DMS53 treated with DMSO at 0.1 percent for 48 hours (cell line): ENCODE measurements around the gene CD58.
"Not testable (repeated sequence)": the region's sequence is repeated elsewhere in the genome, so short reads cannot be mapped to it uniquely, and the experiment has no call there.

Source experiments
- DNase-seq: peaks from one replicate; lab custom pipeline; 2025; ENCODE audit not compliant: unreplicated experiment; lab: John Stamatoyannopoulos, UW

The CD58 gene

DNA sequence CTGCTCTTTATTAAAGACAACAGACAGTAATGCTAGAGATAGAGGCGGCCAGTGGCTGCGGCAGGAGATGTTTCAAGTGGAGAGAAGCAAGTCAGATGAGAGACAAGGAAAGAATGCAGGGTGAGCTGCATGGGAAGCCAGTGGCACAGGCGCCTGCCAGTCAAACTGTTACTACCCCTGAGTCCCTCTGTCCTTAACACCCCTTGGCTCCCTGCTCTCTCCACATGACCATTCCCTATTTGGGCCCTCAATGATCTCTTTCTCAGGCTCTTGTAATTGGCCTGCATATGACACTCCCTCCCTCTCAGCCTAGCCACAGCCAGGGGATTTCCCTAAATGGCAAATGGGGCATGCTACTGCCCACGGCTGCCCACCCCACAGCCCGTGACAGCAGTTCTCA is 22.6 kb upstream of the CD58 start:
- not testable (repeated sequence) for DNase-seq

DNA sequence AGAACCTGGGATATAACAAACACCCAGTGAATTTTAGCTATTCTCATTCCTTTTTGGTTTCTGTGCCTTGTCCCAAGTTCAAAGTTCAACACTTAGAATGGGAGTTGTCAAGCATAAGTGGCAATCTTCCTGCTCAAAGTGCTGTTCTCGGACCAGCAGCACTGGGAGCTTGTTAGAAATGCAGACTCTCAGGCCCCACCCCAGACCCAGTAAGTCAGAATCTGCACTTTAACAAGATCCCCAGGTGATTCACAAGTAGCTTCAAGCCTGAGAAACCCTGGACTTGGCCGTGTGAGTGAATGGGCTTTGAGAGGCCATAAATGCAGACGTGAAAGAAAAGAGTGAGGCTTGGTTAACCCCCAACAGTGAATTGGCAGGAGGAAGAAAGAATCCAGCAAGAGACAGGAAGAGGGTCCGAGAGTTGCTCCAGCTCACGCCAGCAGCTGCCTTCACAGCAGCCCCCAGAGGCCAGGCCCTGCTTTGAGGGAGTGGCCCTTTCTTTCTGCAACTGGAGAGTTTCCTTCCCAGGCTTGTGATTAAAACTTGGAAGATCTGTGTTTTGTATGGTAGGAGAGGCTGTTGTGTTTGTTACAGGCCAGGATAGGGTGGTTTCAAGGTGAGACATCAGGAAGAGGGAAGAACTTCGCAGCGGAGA is 21.3 kb upstream of the CD58 start:
- DNase-seq = not testable (repeated sequence)

DNA sequence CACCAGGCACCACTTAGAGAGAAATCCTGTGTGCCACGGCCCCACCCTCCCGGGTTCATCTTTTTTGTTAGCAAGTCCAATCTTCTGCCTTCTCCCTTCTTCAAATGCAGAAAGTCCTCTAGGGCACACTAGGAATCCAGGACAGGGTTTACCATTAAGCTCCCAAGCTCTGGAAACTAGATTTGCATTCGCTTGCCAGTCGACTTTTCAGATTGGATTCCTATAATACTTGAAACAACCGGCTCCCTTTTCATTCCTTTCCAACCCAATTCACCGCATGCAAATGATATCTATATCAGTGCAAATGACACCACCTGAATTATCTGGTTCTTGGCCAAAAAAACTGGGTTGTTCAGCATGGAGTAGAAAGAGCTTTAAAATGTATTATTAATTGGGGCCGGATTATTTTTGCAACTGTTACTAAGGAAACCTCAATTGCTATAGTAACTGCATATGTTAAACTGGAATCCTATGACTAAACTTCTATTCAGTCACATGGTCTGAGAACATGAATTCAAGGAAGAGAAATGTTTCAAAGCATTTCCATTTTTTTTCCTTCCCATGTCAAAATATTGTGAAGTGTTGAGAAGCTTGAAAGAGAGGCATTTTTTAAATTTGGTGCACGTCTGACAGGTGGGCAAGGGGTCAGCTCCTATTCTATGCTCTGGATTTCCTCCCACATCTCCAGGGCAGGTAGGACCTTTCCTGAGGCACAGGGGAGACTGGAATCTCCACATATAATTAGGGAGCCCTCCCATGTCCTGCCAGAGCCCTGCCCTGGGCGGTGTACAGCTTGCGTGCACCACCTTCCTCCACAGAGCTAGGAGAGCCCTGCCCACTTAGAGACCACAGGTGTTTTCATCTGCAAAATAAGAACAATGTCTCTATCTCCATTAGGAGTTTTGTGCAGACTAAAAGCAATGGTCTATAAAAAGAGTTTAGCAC is 20.5 kb upstream of the CD58 start:
- DNase-seq = not testable (repeated sequence)

DNA sequence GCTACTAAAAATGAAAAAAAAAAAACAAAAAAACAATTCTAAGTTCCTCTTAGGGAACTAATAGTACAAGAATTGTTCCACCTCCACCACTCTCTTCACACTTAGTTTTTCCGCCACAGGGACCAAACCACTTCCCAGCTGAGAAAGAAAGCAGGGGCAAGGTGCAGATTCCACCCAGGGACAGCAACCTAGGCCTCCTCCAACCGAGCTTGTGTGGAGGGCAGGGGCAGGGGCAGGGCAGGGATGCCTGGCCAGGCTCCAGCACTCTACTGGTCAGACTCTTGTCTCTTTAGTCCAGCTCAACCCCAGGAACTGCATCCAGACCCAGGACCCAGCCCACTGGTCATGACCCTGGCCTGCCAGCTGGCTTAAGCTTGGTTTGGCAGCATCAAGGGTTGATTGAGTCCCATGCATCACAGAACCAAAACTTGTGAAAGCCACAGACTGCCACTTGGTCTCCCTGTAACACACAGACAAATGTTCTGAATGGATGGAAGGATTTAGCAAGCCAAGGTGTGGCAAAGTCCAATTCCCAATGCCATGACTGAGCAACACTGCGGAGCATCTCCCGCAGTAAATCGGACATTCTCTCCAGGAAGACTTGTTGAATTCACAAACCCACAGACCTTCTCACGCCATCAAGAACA is 19.7 kb upstream of the CD58 start:
- DNase-seq = not testable (repeated sequence)

DNA sequence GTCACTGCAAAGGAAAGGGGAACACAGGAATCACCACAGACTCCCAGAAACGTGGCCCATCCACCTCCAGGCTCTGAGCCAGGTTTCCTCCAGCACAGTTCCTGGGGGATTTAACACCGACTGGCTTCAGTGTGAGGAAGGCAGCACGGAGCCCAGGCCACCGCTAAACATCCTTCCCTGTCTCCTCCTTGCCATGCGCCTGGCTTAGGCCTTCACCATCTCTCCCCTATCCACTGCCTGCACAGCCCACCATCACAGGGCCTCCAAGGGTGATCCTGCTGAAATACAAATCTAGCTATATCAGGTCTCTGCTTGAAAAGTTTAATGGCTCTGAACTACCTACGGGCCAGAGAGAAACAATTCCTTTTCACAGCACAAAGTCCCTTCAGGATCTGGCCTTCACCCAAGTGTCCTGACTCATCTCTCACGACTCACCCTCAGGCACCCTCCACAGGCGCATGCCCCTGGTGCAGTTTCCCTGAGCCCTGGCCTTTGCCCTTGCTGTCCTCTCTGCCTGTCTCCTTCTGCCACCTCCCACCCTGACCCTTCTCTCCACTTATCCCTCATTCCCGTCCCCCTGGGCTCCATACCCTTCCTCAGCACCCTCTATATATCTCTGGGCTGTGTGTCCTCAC is 18.4 kb upstream of the CD58 start:
- DNase-seq = not testable (repeated sequence)

DNA sequence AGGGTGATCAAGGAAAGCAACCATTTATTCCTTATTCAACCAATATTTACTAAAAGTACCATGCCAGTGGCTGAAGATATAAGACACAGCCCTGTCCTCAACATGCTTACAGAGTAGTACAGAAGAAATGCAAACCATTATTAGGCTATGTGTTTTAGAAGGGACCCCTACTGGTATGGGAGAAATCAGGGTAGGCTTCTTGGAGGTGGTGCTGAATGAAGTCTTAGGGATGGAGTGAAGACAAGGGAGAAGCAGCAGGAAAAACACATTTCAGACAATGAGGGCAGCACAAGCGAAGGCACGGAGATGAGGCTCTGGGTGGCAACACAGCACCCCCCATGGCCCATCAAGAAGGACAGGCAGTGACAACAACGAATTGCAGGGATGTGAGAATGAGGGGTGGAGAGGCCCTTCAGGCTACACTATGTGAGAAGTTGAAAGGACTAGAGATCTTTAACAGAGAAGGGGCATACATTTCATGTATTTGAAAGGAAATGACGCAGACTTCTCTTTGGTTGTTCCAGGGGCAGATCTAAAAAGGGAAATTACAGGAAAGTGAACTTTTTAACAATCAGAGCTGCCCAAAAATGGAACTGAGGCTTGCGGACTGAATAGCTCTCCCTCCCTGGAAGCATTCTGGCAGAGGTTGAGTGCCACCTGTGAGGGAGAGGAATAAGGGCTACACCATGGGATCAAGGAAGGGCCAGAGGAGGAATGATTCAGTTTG is 16.8 kb upstream of the CD58 start:
- no peak for DNase-seq

DNA sequence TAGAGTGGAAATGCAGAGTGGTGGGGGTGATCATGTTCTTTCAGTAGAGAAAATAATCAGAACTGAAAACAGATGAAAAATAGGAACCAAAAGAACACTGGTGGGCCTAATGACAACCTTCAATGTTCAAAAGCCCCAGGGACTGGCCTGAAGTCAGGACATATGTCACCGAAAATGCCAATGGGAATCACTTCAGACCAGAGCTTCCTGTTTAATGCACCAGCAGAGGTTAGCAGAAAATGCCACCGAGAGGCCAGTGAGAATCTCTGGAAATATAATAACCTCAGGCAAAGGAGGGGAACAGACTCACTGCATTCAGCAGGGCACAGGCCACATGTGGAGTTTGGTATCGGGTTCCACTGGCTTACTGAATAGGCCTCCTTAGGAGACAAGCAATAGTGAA is 15.9 kb upstream of the CD58 start:
- no peak for DNase-seq

DNA sequence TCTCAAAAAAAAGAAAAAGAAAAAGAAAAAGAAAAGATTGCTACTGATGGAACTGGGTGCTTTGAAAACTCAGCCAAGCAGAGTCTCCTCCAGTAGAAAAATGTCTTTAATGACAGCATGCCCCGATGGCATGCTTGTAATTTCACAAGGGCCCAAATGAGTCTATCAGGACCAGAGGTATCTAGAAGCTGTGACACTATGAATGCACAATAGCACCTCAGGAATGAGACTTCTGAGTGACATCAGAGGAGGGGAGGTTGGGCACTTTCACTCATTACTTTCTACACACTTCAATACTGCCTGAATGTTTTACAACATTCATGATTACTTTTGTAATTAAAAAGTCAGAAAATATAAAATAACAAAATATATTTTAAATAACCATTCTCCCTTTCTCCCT is 15.1 kb upstream of the CD58 start:
- no peak for DNase-seq

DNA sequence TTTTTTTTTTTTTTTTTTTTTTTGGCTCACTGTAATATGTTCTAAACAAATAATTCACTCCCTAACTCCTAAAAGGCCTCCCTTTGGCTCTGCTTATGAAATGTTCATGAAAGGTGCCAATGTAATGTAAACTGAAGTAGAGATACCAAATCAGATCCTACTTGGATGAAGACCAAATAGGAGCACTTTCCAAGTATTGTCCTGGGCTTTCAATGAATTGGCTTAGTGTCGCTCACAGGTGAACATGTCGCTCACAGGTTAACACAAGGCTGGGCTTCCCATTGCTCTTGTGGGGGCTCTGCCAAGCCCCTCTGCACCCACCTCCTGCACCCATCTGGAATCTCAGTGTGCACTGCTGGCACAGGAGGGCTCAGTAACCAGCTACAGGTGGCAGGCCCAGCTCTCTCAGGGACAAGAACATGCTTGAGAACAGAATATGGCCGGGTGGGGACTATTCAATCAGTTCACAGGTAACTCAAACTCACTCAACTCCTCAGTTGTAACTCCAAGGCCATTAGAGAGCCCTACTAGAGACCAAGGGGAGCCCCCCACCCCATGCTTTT is 10.6 kb upstream of the CD58 start:
- DNase-seq = no peak

DNA sequence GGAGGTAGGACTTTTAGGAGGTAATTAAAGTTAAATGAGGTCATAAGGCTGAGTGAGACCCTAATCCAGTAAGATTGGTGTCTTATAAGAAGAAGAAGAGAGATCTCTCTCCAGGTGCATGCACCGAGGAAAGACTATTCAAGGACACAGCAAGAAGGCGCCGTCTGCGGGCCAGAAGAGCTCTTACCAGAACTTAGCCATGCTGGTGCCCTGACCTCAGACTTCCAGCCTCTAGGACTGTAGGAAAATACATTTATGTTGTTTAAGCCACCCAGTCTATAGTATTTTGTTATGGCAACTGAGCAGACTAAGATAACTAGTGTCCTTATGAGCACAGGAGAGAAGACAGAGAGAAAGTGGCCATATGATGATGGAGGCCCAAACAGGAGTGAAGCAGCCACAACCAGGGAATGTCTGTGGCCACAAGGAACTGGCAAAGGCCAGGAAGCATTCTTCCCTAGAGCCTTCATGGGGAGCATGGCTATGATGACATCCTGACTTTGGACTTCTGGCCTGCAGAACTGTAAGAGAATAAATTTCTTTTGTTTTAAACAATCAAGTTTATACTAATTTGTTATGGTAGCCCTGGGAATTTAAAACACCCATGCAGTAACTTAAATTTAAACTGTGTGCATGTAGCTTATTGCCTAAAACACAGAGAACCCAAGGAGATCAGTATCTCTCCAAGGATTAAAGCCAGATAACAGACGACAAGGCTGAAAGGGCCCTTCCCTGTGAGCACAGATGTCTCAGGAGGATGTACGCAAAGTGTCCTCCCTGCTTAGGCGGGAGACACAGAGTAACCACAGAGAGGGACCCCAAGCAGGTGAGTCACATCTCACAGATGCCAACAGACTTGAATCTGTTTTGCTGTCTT is 9.9 kb upstream of the CD58 start:
- DNase-seq = no peak

DNA sequence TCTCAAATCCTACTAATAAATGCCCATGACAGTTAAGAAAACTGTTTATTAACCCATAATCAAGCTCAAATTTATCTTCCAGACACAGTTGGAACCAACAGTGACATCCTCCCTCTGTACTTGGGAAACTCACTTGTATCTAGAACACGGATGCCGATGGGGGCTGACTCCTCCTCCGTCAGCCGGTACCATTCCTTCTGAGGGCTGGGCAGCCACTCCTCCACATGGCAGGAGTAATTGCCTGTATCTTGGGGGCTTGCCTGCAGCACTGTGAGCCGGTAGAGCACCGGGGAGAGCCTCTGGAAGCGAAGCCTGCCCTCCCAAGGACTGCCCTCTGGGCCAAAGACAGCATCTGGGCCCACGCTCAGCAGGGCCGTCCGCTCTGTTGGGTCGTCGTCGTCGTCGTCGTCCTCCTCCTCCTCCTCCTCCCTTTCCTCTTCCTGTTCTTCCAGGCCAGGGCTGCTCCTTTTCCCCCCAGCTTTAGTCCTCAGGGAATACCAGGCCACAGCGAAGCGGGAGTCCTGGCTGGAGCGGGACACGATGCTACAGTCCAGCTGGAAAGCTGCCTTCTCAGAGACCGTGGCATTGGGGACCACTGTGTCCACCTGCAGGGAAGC is 8.5 kb upstream of the CD58 start:
- DNase-seq = no peak

DNA sequence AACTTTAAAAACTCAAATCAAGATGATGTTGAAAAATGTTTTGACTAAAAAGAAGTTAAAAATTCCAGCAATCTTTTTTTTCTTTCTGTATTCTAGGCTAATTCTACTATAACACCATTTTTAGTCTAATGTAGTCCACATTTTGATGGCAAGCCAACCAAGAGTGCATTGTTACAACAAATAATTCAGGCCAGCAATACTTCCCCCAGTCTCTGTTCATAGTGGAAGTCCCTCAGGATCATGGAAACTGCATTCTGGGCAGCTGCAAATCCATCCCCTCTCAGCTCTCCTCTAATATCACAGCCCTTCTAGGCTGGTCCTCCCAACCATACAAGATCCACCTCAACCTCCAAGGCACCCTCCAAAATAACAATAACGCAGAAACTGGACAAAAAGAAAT is 7.8 kb upstream of the CD58 start:
- no peak for DNase-seq

DNA sequence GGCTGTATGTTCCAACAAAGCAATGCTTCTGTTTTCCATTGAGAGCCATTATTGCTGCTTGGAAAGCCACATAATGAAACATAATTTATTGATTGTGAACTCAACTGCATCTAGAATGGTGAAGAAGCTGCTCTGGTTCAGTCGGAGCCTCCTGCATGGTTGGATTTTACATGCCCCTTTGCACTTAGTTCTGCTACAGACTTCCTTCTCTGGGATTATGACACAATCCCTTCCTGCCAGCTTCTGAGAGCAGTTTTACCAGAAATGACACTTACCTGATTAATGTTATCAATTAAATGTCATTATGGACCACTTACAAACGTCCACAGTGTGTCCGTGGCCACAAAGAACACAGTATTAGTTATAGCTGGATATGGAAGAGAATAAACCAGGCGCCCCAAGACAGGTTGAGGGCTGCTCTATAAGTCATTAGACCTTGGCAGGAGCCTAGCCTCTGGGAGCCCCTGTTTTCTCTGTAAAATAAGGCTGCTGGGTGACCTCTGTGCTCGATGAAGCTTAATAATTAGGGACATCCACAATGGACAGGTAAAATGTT is 7.0 kb upstream of the CD58 start:
- DNase-seq = no peak

DNA sequence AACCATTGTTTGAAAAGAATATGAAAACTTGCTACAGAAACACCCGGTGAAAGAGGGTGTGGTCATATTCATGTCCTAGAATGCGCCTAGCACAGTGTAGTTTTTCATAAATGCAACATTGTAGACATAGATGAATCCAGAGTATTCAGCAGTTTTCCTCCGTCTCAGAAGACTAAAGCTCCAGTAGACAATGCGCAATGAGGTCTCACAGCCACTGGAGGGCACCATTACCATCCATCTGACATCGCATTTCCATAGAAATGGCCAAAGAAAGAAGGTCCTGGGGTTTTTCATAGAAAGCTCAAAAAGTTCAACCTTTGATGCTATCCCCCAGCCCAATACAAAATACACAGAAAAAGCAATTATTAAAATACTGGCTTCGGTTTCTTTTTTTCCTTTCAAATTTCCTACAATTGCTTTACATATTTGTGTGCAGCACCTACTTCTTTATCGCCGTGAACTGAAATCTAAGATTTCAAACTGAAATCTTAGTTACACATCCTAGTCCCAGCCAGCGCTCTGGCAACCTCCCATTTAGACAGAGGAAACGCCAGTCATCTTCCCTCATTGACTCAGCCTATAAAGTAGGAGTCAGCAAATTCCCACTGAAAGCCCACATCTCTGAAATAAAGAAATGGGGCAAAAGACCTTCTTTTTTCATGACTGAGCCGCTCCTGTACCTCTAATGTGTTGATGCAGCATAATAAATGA is 3.9 kb upstream of the CD58 start:
- peak; percentile 16 for DNase-seq

DNA sequence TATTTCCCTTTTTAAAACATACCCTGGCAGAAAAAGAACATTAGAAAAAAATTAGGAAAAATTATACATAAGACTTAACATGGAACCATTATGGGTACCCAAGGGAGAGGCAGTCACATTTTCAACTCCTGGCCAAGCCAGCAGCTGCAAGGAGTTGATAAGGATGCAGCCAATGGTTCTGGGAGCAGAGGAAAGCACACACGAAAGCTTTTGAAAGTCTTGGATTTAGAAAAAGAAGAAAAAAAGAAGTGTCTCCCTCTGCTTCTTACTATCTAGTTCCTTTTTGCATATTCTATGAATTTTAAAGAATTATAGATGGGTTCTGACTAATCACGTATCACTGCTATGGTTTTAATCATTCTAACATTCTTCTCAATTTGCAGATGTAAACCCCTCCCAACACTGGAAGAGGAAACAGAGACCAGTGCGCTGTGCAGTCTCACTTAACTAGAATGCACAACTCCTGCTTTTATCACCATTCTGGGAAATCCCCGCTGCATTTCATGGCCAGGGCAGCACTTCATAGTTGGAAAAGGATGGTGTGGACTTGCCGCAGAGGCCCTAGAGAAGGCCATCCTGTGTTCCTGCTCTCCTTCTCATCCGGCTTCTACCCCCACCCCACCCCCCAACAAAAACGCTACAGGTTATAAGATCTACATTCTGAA is 2.7 kb upstream of the CD58 start:
- no peak for DNase-seq

DNA sequence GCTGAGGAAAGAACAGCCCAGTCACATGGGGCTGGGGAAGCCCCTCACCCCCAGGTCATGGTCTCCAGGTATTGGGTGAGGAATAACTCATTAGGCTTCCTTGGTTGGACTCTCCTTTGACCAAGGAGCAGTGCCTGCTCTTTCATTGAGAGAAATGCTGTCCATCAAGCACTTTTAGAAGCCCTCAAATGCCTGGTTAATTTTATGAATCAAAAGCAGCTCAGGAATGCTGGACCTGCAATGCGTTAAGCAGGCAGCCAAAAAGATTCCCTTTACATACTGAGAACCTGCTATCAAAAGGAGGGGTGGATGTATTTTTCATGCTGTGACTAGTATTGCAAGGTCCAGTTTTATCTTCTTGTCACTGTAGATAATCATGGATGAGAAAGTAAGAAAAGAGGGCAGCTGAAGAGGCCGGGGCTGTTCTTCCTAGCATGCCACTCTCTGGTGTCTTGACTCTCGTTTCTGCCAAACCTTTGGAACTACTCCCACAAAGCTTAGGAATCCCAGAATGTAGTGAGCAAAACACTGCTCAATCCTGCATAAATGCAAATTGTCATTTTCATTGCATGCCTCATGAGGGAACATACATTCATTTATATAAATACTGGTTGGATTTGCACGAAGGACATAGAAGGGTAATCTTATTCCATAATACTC is 2.1 kb upstream of the CD58 start:
- no peak for DNase-seq

DNA sequence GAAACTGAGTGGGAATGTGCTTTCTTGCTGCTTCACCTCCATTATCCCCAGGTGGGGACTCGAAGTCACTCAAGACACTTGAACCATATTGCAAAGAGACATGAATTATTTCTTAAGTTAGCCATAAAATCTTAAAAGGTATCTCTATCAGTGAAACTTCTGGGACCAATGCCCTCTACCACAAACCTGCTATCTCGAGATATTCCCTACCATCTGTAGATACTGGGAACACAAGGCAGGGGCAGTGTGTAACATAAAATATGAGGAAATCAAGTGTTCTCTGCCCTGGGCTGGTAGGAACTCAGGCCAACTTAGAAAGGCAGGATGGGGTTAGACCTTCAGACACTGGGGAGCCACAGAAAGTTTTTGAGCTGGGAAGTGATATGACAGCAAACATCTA is 1.3 kb upstream of the CD58 start:
- DNase-seq = no peak
